Parathyroid adenoma (tissue), 2 donors: ENCODE measurements around the gene SPRR2B.

ENCODE experiments used
- H2AFZ ChIP-seq: fragments of 300-600 bp; sonication (generic); one replicate; pipeline ENCODE4 v1.7.0; 2017; ENCODE audit warnings: antibody characterized with exemption, mild to moderate bottlenecking
- H3K27ac ChIP-seq: fragments of 300-600 bp; sonication (generic); one replicate; pipeline ENCODE4 v1.7.0; 2017
- H3K27me3 ChIP-seq: fragments of 300-600 bp; sonication (generic); one replicate; pipeline ENCODE4 v1.7.0; 2017; ENCODE audit warnings: low read length; ENCODE audit not compliant: control insufficient read depth, insufficient read depth
- H3K36me3 ChIP-seq: fragments of 300-600 bp; sonication (generic); one replicate; pipeline ENCODE4 v1.7.0; 2017; ENCODE audit warnings: low read length; ENCODE audit not compliant: control insufficient read depth, insufficient read depth
- H3K4me1 ChIP-seq: fragments of 300-600 bp; sonication (generic); one replicate; pipeline ENCODE4 v1.7.0; 2017; ENCODE audit warnings: control low read depth
- H3K4me2 ChIP-seq: fragments of 300-600 bp; sonication (generic); one replicate; pipeline ENCODE4 v1.7.0; 2017; ENCODE audit warnings: low read length
- H3K4me3 ChIP-seq: fragments of 300-600 bp; sonication (generic); one replicate; pipeline ENCODE4 v1.7.0; 2017; ENCODE audit warnings: low read depth, low read length
- H3K79me2 ChIP-seq: fragments of 300-600 bp; sonication (generic); one replicate; pipeline ENCODE4 v1.7.0; 2017; ENCODE audit warnings: control low read depth
- H3K9ac ChIP-seq: fragments of 300-600 bp; sonication (generic); one replicate; pipeline ENCODE4 v1.7.0; 2017; ENCODE audit warnings: mild to moderate bottlenecking
- H3K9me3 ChIP-seq: fragments of 300-600 bp; sonication (generic); one replicate; pipeline ENCODE4 v1.7.0; 2017; ENCODE audit warnings: low read length; ENCODE audit not compliant: control insufficient read depth
- TF ChIP-seq, protein P1 (sequence below): fragments of 300-600 bp; sonication (generic); IDR thresholded peaks from one replicate; pipeline ENCODE4 v1.7.0; 2017; ENCODE audit warnings: antibody characterized with exemption, mild to moderate bottlenecking
- donor health status: primary hyperparathyroidism.

The SPRR2B gene

DNA sequence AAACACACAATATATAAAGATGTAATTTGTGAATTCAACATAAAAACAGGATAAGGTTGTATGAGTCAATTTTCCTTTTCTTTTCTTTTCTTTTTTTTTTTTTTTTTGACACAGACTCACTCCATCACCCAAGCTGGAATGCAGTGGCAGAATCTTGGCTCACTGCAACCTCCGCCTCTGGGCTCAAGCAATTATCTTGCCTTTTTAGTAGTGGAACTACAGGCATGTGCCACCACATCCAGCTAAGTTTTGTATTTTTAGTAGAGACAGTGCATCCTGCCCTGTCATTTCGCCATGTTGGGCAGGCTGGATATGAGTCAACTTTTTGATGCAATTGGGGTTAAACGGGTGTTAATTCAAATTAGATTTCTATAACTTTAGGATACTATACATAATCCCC, 10.3 kb upstream of the SPRR2B start:
- Histone ChIP-seq H2AFZ (no peak overlapping the region), H3K4me2 (no peak overlapping the region), H3K27ac (no peak overlapping the region), H3K27me3 (no peaks in the 10 kb centered on the region), H3K9me3 (no peaks in the 10 kb centered on the region), H3K4me3 (no peak overlapping the region), H3K9ac (no peak overlapping the region), H3K79me2 (no peaks in the 10 kb centered on the region), H3K4me1 (no peaks in the 10 kb centered on the region), H3K36me3 (no peaks in the 10 kb centered on the region)
- TF ChIP-seq, protein P1, sequence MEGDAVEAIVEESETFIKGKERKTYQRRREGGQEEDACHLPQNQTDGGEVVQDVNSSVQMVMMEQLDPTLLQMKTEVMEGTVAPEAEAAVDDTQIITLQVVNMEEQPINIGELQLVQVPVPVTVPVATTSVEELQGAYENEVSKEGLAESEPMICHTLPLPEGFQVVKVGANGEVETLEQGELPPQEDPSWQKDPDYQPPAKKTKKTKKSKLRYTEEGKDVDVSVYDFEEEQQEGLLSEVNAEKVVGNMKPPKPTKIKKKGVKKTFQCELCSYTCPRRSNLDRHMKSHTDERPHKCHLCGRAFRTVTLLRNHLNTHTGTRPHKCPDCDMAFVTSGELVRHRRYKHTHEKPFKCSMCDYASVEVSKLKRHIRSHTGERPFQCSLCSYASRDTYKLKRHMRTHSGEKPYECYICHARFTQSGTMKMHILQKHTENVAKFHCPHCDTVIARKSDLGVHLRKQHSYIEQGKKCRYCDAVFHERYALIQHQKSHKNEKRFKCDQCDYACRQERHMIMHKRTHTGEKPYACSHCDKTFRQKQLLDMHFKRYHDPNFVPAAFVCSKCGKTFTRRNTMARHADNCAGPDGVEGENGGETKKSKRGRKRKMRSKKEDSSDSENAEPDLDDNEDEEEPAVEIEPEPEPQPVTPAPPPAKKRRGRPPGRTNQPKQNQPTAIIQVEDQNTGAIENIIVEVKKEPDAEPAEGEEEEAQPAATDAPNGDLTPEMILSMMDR: no peak

DNA sequence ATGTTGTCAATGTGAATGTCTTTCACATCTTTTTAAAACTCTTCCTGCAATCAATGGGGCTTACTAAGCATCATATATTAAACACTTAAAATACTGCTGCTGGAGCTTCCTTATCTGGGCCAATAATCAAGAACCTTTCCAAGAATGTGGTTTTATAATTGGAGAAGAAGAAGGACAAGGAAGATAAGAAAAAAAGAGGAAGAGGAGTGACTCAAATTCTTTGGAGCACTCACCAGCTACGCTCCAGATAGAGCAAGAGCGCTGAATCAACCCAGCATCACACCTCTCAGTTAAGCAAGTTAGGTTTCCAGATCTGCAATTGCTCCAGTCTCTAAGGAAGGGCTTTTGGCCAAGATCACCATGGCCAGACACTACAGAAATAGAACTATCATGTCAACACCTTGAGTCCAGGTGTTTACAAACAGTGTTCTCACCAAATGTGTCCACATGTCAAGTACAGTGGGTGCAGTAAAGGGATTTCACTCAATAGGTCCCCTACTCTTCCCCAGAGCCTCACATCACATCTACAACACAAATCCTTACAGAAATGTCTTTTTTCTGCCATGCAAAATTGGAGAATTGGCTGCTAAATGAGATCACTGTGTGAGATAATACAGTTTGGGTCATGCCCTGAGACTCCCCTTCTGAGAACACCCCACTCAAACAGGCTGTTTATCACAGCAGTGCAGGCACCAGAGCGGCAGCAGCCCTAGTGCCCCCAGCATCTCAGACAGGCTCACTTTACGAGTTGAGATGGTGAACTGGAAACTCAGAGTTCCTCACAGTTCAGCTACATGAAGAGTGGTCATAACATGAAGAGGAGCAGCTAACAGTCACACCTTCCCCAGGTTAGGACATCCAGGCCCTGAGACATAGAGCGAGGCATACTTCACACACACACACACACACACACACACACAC, 1.7 kb upstream of the SPRR2B start:
- Histone ChIP-seq H3K4me3 (no peak overlapping the region), H3K27me3 (no peaks in the 10 kb centered on the region), H3K4me1 (no peaks in the 10 kb centered on the region), H3K36me3 (no peaks in the 10 kb centered on the region), H3K27ac (no peak overlapping the region), H3K79me2 (no peaks in the 10 kb centered on the region), H3K9ac (no peak overlapping the region), H3K4me2 (no peak overlapping the region), H3K9me3 (no peaks in the 10 kb centered on the region), H2AFZ (no peak overlapping the region)
- TF ChIP-seq, protein P1: no peak

DNA sequence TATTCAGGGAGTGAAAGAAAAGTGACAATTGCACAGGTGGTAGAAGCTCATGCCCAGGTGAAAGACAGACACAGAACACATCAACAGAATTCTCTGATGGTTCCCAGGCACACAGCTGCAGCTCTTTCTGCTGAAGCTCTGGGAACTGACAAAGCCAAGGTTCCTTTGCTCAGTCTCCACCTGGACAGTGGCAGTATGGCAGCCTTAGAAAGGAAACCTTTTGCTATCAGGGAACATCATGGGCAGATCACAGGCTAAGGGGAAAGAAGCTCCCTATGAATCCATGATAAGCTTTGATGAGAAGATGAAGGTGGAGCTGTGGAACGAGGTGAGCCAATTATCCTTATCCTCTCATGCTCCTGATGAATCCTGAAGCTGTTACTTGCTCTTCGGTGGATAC, 1.2 kb downstream of the SPRR2B start:
- no peak overlapping the region for H3K9ac ChIP-seq
- no peak overlapping the region for H2AFZ ChIP-seq
- TF ChIP-seq, protein P1: no peak
- no peak overlapping the region for H3K4me2 ChIP-seq
- no peaks in the 10 kb centered on the region for H3K79me2 ChIP-seq
- no peak overlapping the region for H3K27ac ChIP-seq
- H3K4me1 ChIP-seq: no peaks in the 10 kb centered on the region
- H3K27me3 ChIP-seq: no peaks in the 10 kb centered on the region
- H3K9me3 ChIP-seq: no peaks in the 10 kb centered on the region
- no peaks in the 10 kb centered on the region for H3K36me3 ChIP-seq
- H3K4me3 ChIP-seq: no peak overlapping the region

DNA sequence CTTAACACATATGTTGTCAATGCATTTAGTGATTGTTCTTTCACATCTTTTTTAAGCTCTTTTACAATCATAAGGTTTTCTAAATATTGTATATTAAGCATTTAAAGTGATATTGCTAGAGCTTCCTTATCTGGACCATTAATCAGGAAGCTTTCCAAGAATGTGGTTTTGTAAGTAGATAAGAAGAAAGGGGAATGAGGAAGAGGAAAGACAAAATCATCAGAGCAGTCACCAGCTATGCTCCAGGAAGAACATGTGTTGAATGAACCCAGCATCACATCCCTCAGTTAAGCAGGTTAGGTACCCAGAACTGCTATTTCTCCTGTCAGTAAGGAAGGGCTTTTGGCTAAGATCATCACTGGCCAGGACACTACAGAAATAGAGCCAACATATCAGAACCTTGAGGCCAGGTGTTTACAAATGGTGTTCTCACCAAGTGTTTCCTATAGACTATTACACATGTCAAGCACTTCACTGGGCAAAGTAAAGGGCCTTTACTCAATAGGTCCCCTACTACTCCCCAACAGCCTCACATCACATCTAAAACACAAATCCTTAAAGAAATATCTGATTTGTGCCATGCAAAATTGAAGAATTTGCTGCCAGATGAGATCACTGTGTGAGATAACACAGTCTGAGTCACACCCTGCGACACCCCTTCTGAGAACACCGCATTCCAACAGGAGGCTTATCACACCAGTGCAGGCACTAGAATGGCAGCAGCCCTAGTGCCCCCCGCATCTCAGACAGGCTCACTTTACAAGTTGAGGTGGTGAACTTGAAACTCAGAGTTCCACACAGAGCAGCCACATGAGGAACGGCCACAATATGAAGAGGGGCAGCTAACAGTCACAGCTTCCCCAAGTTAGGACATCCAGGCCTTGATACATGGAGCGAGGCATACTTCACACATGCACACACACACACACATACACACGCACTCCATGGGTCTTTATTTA, 12.3 kb downstream of the SPRR2B start:
- Histone ChIP-seq H3K4me3 (no peak overlapping the region), H3K27ac (no peak overlapping the region)

More for the DNA sequence above, 12.3 kb downstream of the SPRR2B start:
- Histone ChIP-seq H3K36me3 (no peaks in the 10 kb centered on the region), H3K9ac (no peak overlapping the region), H3K27me3 (no peaks in the 10 kb centered on the region), H3K9me3 (no peaks in the 10 kb centered on the region), H3K79me2 (no peaks in the 10 kb centered on the region), H3K4me2 (no peak overlapping the region), H2AFZ (no peak overlapping the region), H3K4me1 (no peaks in the 10 kb centered on the region)
- TF ChIP-seq, protein P1: no peak
